PC-3 (cell line): ENCODE measurements around the gene KRTAP5-3. TPM values are rescaled to one million over a fixed set of nuclear protein-coding genes. Genes with fewer than 3 reads are reported as not detected.

Source experiments
- ATAC-seq: fragments of 200-7000 bp; cut with Tn5 transposase; 2 replicates; pipeline ENCODE4 v1.9.1; 2020; ENCODE audit warnings: mild to moderate bottlenecking, moderate library complexity
- BruUV-seq: library from RNA; stranded (reverse); fragments of 400-500 nt; replicated peaks from 2 replicates; lab custom pipeline; 2021; lab: Mats Ljungman, UMichigan
- CTCF ChIA-PET: fragments of 300-600 bp; sonication (Branson Sonifier 250); formaldehyde crosslinking; loops from one replicate; lab custom pipeline; 2022; ENCODE audit warnings: antibody characterized with exemption; lab: Charles Lee
- POLR2A ChIA-PET: fragments of 300-600 bp; sonication (Branson Sonifier 250); formaldehyde crosslinking; loops from one replicate; lab custom pipeline; 2022; ENCODE audit warnings: antibody characterized with exemption; ENCODE audit not compliant: unreplicated experiment; lab: Charles Lee
- DNase-seq: peaks from one replicate; pipeline ENCODE4 v3.0.0-alpha.2; 2015
- H2AFZ ChIP-seq: fragments of 300-600 bp; sonication (generic); 2 replicates; pipeline ENCODE4 v1.6.0; 2016; ENCODE audit warnings: antibody characterized with exemption, low read length
- H3F3A ChIP-seq: fragments of 300-600 bp; sonication (generic); one replicate; pipeline ENCODE4 v1.6.0; 2017; ENCODE audit warnings: antibody characterized with exemption, low read length, control low read depth, mild to moderate bottlenecking; ENCODE audit not compliant: unreplicated experiment
- H3K27ac ChIP-seq: fragments of 300-600 bp; sonication (generic); 2 replicates; pipeline ENCODE4 v1.5.1; 2016; ENCODE audit warnings: mild to moderate bottlenecking, low read length
- H3K27me3 ChIP-seq: fragments of 300-600 bp; sonication (generic); 2 replicates; pipeline ENCODE4 v1.6.1; 2016; ENCODE audit warnings: low read length, mixed read lengths
- H3K36me3 ChIP-seq: fragments of 300-600 bp; sonication (generic); 2 replicates; pipeline ENCODE4 v1.6.1; 2016; ENCODE audit warnings: low read depth, mixed run types, low read length, mixed read lengths
- H3K4me1 ChIP-seq: fragments of 300-600 bp; sonication (generic); 2 replicates; pipeline ENCODE4 v1.5.1; 2016; ENCODE audit warnings: low read length; ENCODE audit not compliant: insufficient read depth
- H3K4me2 ChIP-seq: fragments of 300-600 bp; sonication (generic); 2 replicates; pipeline ENCODE4 v1.6.0; 2016; ENCODE audit warnings: low read length
- H3K4me3 ChIP-seq: fragments of 300-600 bp; sonication (generic); 2 replicates; pipeline ENCODE4 v1.5.1; 2016; ENCODE audit warnings: mild to moderate bottlenecking, low read length, mixed read lengths
- H3K79me2 ChIP-seq: fragments of 300-600 bp; sonication (generic); 2 replicates; pipeline ENCODE4 v1.6.1; 2017; ENCODE audit warnings: low read length, mixed read lengths
- H3K9ac ChIP-seq: fragments of 300-600 bp; sonication (generic); 2 replicates; pipeline ENCODE4 v1.6.0; 2016; ENCODE audit warnings: mild to moderate bottlenecking, low read length
- H3K9me2 ChIP-seq: fragments of 300-600 bp; sonication (generic); replicated peaks from 2 replicates; pipeline ENCODE4 v1.6.1; 2016; ENCODE audit warnings: mixed run types, low read length, mixed read lengths
- H3K9me3 ChIP-seq: fragments of 300-600 bp; sonication (generic); 2 replicates; pipeline ENCODE4 v1.6.1; 2016; ENCODE audit warnings: low read length, mixed read lengths
- H4K20me1 ChIP-seq: fragments of 300-600 bp; sonication (generic); 2 replicates; pipeline ENCODE4 v1.6.1; 2016; ENCODE audit warnings: low read length, mixed read lengths
- EZH2 ChIP-seq: fragments of 300-600 bp; sonication (generic); IDR thresholded peaks from one replicate; pipeline ENCODE4 v1.6.1; 2017; ENCODE audit warnings: antibody characterized with exemption, mild to moderate bottlenecking, low read length; ENCODE audit not compliant: unreplicated experiment
- EZH2phosphoT487 ChIP-seq: fragments of 300-600 bp; sonication (generic); IDR thresholded peaks from 2 replicates; pipeline ENCODE4 v1.6.1; 2018; ENCODE audit warnings: mild to moderate bottlenecking, antibody characterized with exemption, low read length, borderline replicate concordance
- intact Hi-C: fragments of 100-400 bp; cut with micrococcal nuclease; formaldehyde crosslinking; loops from 2 replicates; pipeline ENCODE4 v1.9.0; 2023
- total RNA-seq: library from RNA; depleted of rRNA; stranded (reverse); fragments of >200 nt; gene quantifications from 2 replicates; pipeline ENCODE4 v1.2.3, GENCODE V29; 2014
- TF ChIP-seq, protein P1 (sequence below): fragments of 300-600 bp; sonication (generic); conservative IDR thresholded peaks from 2 replicates; pipeline ENCODE4 v1.5.1; 2017; ENCODE audit warnings: antibody characterized with exemption, low read depth, mild to moderate bottlenecking, low read length

The KRTAP5-3 gene
- total RNA-seq, 1 experiment from 2014 or later = not detected

DNA sequence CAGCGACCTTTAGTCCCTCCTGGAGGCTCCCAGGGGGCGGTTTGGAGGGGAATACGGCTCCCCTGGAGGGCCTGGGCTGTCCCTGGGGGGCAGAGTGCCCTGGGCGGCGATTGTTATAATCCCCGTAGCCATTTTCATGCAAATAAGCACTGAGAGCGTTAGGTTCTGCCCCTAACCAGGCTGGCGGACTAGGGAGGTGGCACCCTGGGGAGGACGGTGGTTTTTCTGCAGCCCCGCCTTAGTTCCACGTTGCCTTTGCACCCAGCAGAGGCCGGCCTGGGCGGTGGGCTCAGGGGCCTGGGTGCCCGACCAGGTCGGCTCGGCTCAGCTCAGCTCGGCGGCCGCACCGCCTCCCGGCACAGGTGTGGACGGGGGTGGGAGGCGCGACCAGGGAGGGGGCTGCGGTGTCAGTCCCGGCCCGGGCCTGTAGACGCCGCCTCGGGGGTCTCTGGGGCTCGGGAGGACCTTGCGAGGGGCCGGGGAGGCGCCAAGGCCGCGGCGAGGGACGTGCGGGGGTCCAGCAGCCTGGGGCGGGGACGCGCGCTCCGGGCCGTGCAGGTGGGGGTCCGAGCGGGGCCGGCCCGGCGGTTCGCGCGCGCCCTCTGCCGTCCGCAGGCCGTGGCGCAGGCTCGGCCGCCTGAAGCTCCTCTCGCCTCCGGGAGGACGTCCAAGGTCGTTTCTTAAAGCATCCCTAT, 33.9 kb downstream of the KRTAP5-3 start:
- peak overlapping the region; percentile 80 for H2AFZ ChIP-seq

DNA sequence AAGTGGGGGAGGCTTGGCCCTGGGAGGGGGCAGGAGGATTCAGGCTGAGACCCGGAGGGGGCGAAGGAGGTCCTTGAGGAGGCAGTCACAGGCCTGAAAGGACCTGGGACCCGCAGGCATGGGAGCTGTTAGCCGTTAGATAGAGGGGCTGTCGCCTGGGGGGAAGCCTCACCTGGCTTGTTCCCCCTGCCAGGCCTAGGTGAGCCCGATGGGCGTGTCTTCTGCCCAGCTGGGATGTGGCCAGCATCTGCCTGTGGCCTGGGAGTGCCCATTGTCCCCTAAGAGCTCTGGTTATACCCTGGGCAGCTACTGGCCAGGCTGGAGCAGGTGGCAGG, 34.4 kb downstream of the KRTAP5-3 start:
- Histone ChIP-seq H3K9me2 (no peaks in the 10 kb centered on the region), H2AFZ (peak overlapping the region; percentile 80), H4K20me1 (no peaks in the 10 kb centered on the region), H3K4me1 (peaks cover 8% of the 10 kb centered on the region), H3K4me3 (peak overlapping the region; percentile 67), H3K27me3 (peaks cover 16% of the 10 kb centered on the region), H3K79me2 (no peaks in the 10 kb centered on the region), H3K36me3 (no peaks in the 10 kb centered on the region), H3K4me2 (peak overlapping the region; percentile 94), H3K27ac (no peak overlapping the region), H3K9ac (no peak overlapping the region), H3K9me3 (no peaks in the 10 kb centered on the region), H3F3A (no peaks in the 10 kb centered on the region)
- ChIA-PET POLR2A (interaction anchor here (0.5 to 0.6 kb wide), 2 partner anchors 9 to 18 kb away, joined by 4 to 25 read pairs; no protein-coding TSS in a partner anchor), CTCF (interaction anchor here (0.7 to 2.7 kb wide), 4 partner anchors 15 to 27 kb away, joined by 4 to 58 read pairs (median 6); no protein-coding TSS in a partner anchor)
- BruUV-seq = no TSS peak
- DNase-seq (peak; percentile 53), ATAC-seq (peak; percentile 63)
- no peak for TF ChIP-seq EZH2
- TF ChIP-seq EZH2phosphoT487 = no peak
- TF ChIP-seq, protein P1, sequence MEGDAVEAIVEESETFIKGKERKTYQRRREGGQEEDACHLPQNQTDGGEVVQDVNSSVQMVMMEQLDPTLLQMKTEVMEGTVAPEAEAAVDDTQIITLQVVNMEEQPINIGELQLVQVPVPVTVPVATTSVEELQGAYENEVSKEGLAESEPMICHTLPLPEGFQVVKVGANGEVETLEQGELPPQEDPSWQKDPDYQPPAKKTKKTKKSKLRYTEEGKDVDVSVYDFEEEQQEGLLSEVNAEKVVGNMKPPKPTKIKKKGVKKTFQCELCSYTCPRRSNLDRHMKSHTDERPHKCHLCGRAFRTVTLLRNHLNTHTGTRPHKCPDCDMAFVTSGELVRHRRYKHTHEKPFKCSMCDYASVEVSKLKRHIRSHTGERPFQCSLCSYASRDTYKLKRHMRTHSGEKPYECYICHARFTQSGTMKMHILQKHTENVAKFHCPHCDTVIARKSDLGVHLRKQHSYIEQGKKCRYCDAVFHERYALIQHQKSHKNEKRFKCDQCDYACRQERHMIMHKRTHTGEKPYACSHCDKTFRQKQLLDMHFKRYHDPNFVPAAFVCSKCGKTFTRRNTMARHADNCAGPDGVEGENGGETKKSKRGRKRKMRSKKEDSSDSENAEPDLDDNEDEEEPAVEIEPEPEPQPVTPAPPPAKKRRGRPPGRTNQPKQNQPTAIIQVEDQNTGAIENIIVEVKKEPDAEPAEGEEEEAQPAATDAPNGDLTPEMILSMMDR = no peak
- intact Hi-C loops = loop anchor here (1.0 to 2.0 kb wide), 2 partner anchors 15 to 28 kb away; no protein-coding TSS in a partner anchor

More for the DNA sequence above, 33.9 kb downstream of the KRTAP5-3 start:
- no peaks in the 10 kb centered on the region for H3K36me3 ChIP-seq
- intact Hi-C loops = loop anchor here (1.0 to 2.0 kb wide), 2 partner anchors 16 to 28 kb away; no protein-coding TSS in a partner anchor
- H3K27me3 ChIP-seq = peaks cover 16% of the 10 kb centered on the region
- H3K4me3 ChIP-seq = peak overlapping the region; percentile 67
- no peaks in the 10 kb centered on the region for H3K9me2 ChIP-seq
- no peaks in the 10 kb centered on the region for H4K20me1 ChIP-seq
- ATAC-seq (peak; percentile 55), DNase-seq (peak; percentile 59)
- H3K9me3 ChIP-seq = no peaks in the 10 kb centered on the region
- TF ChIP-seq EZH2 = no peak
- TF ChIP-seq, protein P1 = peak; percentile 60
- peaks cover 8% of the 10 kb centered on the region for H3K4me1 ChIP-seq
- CTCF ChIA-PET = interaction anchor here (0.5 to 2.7 kb wide), 12 partner anchors 15 to 110 kb away, joined by 3 to 58 read pairs (median 6); no protein-coding TSS in a partner anchor
- H3K79me2 ChIP-seq = no peaks in the 10 kb centered on the region
- POLR2A ChIA-PET = interaction anchor here (0.5 kb wide), 1 partner anchor 18 kb away, joined by 4 read pairs; no protein-coding TSS in a partner anchor
- H3K9ac ChIP-seq = no peak overlapping the region
- H3F3A ChIP-seq = no peaks in the 10 kb centered on the region
- peak overlapping the region; percentile 94 for H3K4me2 ChIP-seq
- H3K27ac ChIP-seq = no peak overlapping the region
- BruUV-seq = TSS peak; percentile 45
